GM18519 (cell line): ENCODE measurements around the gene IER2.
"Not testable (repeated sequence)": the region's sequence is repeated elsewhere in the genome, so short reads cannot be mapped to it uniquely, and the experiment has no call there.

Source experiments
- ATAC-seq: cut with Tn5 transposase; IDR thresholded peaks from one replicate; pipeline ENCODE4 v1.9.1; 2021; ENCODE audit warnings: mild to moderate bottlenecking, moderate library complexity; ENCODE audit not compliant: unreplicated experiment, low FRiP score

The IER2 gene

DNA sequence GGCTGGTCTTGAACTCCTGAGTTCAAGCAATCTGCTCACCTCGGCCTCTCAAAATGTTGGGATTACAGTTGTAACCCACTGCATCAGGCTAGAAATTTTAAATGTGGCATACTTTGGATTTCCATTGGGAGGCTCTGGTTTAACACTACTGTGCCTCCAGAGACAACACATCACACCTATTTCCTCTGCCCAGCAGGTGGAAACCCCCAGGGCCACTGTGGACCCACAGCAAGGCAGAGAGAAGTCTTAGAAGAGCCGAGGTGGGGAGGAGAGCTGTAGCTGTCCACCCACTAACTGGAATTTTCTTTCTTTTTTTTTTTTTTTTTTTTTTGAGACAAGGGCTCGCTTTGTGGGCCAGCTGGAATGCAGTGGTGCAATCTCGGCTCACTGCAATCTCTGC is 39.4 kb downstream of the IER2 start:
- no peak for ATAC-seq

DNA sequence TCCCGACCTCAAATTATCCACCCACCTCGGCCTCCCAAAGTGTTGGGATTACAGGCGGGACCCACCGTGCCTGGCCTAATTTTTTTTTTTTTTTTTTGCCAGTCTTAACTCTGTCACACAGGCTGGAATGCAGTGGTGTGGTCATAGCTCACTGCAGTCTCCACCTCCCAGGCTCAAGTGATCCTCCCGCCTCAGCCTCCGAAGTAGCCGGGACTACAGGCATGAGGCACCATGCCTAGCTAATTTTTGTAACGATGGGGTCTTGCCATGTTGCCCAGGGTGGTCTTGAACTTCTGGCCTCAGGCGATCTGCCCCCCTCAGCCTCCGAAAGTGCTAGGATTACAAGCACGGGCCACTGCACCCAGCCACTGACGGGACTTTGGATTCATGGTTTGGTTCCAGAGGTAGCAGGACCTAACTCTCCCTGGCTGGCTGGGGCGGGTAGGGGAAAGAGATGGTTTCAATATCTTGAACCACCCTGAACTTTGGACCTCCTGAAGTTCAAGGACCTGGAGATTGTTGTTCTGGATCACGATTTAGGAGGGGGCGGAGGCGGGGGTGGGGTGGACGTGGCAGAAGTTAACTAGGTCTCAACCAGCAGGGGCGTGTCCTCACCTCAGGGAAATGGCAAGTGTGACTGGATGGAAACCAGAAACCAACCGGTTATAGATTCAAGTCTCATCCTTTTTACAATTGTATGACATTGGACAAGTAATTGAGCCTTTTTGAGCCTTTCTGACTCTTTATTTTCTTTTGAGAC is 40.8 kb downstream of the IER2 start:
- ATAC-seq = no peak

DNA sequence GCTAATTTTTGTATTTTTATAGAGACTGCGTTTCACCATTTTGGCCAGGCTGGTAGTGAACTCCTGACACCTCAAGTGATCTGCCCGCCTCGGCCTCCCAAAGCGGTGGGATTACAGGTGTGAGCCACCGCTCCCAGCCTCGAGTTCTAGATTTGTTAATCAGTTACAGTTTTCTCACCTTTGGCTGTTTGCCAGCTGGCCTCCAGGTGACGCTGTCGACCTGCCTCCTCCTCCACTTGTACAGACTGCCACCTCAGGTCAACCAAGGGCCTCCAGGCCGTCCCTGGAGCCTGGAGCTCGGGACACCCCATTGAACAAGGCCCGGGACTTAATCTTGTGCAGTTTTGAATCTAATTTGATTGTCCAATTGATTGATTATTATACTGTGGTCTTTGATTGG is 45.5 kb downstream of the IER2 start:
- ATAC-seq = no peak

DNA sequence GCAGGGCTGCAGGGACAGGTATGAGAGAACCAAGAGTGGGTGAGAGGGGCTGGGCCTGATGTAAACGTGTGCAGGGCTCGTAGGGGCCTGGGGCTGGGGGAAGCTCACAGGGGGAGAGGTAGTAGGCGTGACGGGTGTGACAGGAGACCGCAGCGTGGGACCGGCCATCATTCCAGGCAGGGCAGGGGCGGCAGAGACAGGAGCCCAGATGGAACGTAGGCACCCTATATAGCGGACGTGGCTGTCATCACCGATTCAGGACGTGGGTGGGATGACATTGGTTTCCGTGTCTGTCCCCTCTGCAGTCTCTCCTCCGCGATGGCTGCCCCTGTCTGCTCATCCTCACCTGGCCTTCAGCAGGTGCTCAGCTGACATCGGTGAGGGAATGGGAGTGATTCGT is 48.4 kb downstream of the IER2 start:
- ATAC-seq = no peak

DNA sequence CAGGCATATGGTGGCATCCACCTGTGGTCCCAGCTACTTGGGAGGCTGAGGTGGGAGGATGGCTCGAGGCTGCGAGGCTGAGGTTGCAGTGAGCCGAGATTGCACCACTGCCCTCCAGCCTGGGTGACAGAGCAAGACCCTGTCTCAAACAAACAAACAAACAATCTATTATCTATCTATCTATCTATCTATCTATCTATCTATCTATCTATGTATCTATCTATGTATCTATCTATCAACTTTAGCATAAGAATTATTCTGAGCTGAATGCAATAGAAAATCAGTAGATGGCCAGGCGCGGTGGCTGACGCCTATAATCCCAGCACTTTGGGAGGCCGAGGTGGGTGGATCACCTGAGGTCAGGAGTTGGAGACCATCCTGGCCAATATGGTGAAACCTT is 51.9 kb downstream of the IER2 start:
- not testable (repeated sequence) for ATAC-seq
